HCT116 (cell line): ENCODE data around the gene EFCAB8. TPM values are rescaled to one million over a fixed set of nuclear protein-coding genes. Genes with fewer than 3 reads are reported as not detected.

Source experiments
- ATAC-seq: fragments of 200-7000 bp; cut with Tn5 transposase; 2 replicates; pipeline ENCODE4 v1.9.1; 2020; ENCODE audit warnings: mild to moderate bottlenecking, moderate library complexity
- BruUV-seq: library from RNA; stranded (reverse); fragments of 400-500 nt; replicated peaks from 2 replicates; lab custom pipeline; 2021; lab: Mats Ljungman, UMichigan
- CTCF ChIA-PET: fragments of 300-600 bp; sonication (Branson Sonifier 250); formaldehyde crosslinking; loops from one replicate; lab custom pipeline; 2021; ENCODE audit warnings: antibody characterized with exemption; lab: Charles Lee
- POLR2A ChIA-PET: fragments of 300-600, 350-600 bp; sonication (Branson Sonifier 250); formaldehyde crosslinking; loops from one replicate; lab custom pipeline; 2021; ENCODE audit warnings: antibody characterized with exemption; lab: Charles Lee
- RAD21 ChIA-PET, 2 experiments: fragments of 300-600 bp; sonication (Branson Sonifier 250); formaldehyde crosslinking; loops; one replicate each; lab custom pipeline; 2023; ENCODE audit warnings: low total read pairs in 2 of 2; ENCODE audit not compliant: uncharacterized antibody in 2 of 2, unreplicated experiment in 2 of 2, low non-redundant PET in 1 of 2; lab: Charles Lee
- DNase-seq: peaks from one replicate; pipeline ENCODE4 v3.0.0-alpha.2; 2010; ENCODE audit warnings: low read depth, low spot score
- H2AFZ ChIP-seq: fragments of 200-600 bp; shearing (Covaris generic), sonication (generic); 2 replicates; pipeline ENCODE4 v1.6.1; 2017; ENCODE audit warnings: low read depth, mixed run types, mixed read lengths, antibody characterized with exemption, low read length; ENCODE audit not compliant: poor library complexity, severe bottlenecking
- H3K27ac ChIP-seq: 2 replicates; pipeline ENCODE4 v1.5.1; 2012; ENCODE audit warnings: low read depth, low read length
- H3K27me3 ChIP-seq: fragments of 200-600 bp; sonication (generic); 2 replicates; pipeline ENCODE4 v1.6.1; 2016; ENCODE audit warnings: mixed run types, low read length, mixed read lengths; ENCODE audit not compliant: insufficient read depth
- H3K36me3 ChIP-seq, 2 experiments: fragments of 200-500 bp in 1 of 2; fragments of 200-600 bp in 1 of 2; sonication (Bioruptor generic) in 1 of 2; sonication (generic) in 1 of 2; 2 replicates each; pipeline versions ENCODE4 v1.5.1 to v1.6.1; 2014 to 2016; ENCODE audit warnings: low read length in 2 of 2, inconsistent platforms in 1 of 2, mixed read lengths in 1 of 2, mixed run types in 1 of 2; ENCODE audit not compliant: insufficient read depth in 2 of 2, control insufficient read depth in 1 of 2
- H3K4me1 ChIP-seq, 2 experiments: fragments of 200-600 bp in 1 of 2; sonication (generic) in 1 of 2; 2 replicates each; pipeline versions ENCODE4 v1.5.1 to v1.6.1; 2012 to 2017; ENCODE audit warnings: low read length in 2 of 2, inconsistent platforms in 1 of 2, mild to moderate bottlenecking in 1 of 2, mixed read lengths in 1 of 2, mixed run types in 1 of 2, moderate library complexity in 1 of 2; ENCODE audit not compliant: insufficient read depth in 2 of 2, control insufficient read depth in 1 of 2
- H3K4me2 ChIP-seq: fragments of 200-600 bp; sonication (generic); 2 replicates; pipeline ENCODE4 v1.6.1; 2017; ENCODE audit warnings: mixed run types, low read length, mixed read lengths
- H3K4me3 ChIP-seq, 2 experiments: fragments of 200-600 bp in 1 of 2; sonication (generic) in 1 of 2; replicated peaks in 1 of 2; 2 replicates each; pipeline ENCODE4 v1.5.1; 2011 to 2016; ENCODE audit warnings: low read length in 2 of 2, control low read depth in 1 of 2, low read depth in 1 of 2, mild to moderate bottlenecking in 1 of 2, mixed read lengths in 1 of 2, mixed run types in 1 of 2
- H3K79me2 ChIP-seq: fragments of 200-600 bp; sonication (generic); 2 replicates; pipeline ENCODE4 v1.6.1; 2017; ENCODE audit warnings: mild to moderate bottlenecking, mixed run types, low read length, moderate library complexity, mixed read lengths; ENCODE audit not compliant: insufficient read depth
- H3K9ac ChIP-seq: fragments of 200-600 bp; sonication (generic); 2 replicates; pipeline ENCODE4 v1.6.1; 2016; ENCODE audit warnings: low read length, mixed read lengths
- H3K9me2 ChIP-seq: fragments of 200-600 bp; sonication (generic), shearing (Covaris generic); 2 replicates; pipeline ENCODE4 v1.6.1; 2017; ENCODE audit warnings: mixed run types, mild to moderate bottlenecking, moderate library complexity; ENCODE audit not compliant: insufficient read depth
- H3K9me3 ChIP-seq, 2 experiments: fragments of 200-500 bp in 1 of 2; fragments of 200-600 bp in 1 of 2; sonication (Bioruptor generic) in 1 of 2; sonication (generic) in 1 of 2; 2 replicates each; pipeline ENCODE4 v1.6.1; 2014 to 2017; ENCODE audit warnings: low read length in 2 of 2, mixed read lengths in 2 of 2, inconsistent platforms in 1 of 2, low read depth in 1 of 2, mild to moderate bottlenecking in 1 of 2, mixed run types in 1 of 2, moderate library complexity in 1 of 2; ENCODE audit not compliant: control insufficient read depth in 1 of 2, insufficient read depth in 1 of 2
- H4K20me1 ChIP-seq: fragments of 200-600 bp; sonication (generic), shearing (Covaris generic); 2 replicates; pipeline ENCODE4 v1.6.1; 2017; ENCODE audit warnings: mixed run types, mild to moderate bottlenecking, moderate library complexity; ENCODE audit not compliant: insufficient read depth
- CTCF ChIP-seq, 3 experiments: fragments of 200-600 bp in 1 of 3; sonication (generic) in 1 of 3; IDR thresholded peaks in 2 of 3; conservative IDR thresholded peaks in 1 of 3; 2 replicates each; pipeline ENCODE4 v1.5.1; 2012 to 2017; ENCODE audit warnings: low read depth in 2 of 3, low read length in 2 of 3, antibody characterized with exemption in 1 of 3, borderline replicate concordance in 1 of 3, control low read depth in 1 of 3, mild to moderate bottlenecking in 1 of 3, mixed read lengths in 1 of 3, mixed run types in 1 of 3, moderate library complexity in 1 of 3; ENCODE audit not compliant: insufficient read depth in 1 of 3
- EGR1 ChIP-seq: IDR thresholded peaks from 2 replicates; pipeline ENCODE4 v1.6.1; 2012; ENCODE audit warnings: low read depth
- EZH2 ChIP-seq: fragments of 200-600 bp; sonication (generic); IDR thresholded peaks from 2 replicates; pipeline ENCODE4 v1.6.1; 2017; ENCODE audit warnings: antibody characterized with exemption, mixed run types
- POLR2A ChIP-seq: IDR thresholded peaks from 2 replicates; pipeline ENCODE4 v1.7.0; 2011; ENCODE audit warnings: borderline replicate concordance; ENCODE audit not compliant: insufficient read depth, insufficient read length; ENCODE audit errors: extremely low read depth
- RAD21 ChIP-seq: IDR thresholded peaks from 2 replicates; pipeline ENCODE4 v1.6.1; 2012; ENCODE audit warnings: low read depth, mild to moderate bottlenecking
- SP1 ChIP-seq: IDR thresholded peaks from 2 replicates; pipeline ENCODE4 v1.6.1; 2012; ENCODE audit warnings: low read depth
- TCF7L2 ChIP-seq: IDR thresholded peaks from 2 replicates; pipeline ENCODE4 v1.7.0; 2011; ENCODE audit warnings: borderline replicate concordance, inconsistent platforms; ENCODE audit not compliant: insufficient read depth, insufficient read length; ENCODE audit errors: extremely low read depth
- intact Hi-C: fragments of 100-400 bp; cut with micrococcal nuclease; formaldehyde crosslinking; loops from 2 replicates; pipeline ENCODE4 v1.10.0; 2022
- total RNA-seq: library from RNA; stranded (reverse); gene quantifications from one replicate; pipeline ENCODE4 v1.2.1, GENCODE V29; 2021; ENCODE audit not compliant: unreplicated experiment
- TF ChIP-seq, protein P1 (sequence below): IDR thresholded peaks from 2 replicates; pipeline ENCODE4 v1.6.1; 2011; ENCODE audit warnings: mild to moderate bottlenecking, low read length, moderate library complexity; ENCODE audit not compliant: insufficient replicate concordance; ENCODE audit errors: extremely low read depth
- TF ChIP-seq, protein P2 (sequence below): IDR thresholded peaks from 2 replicates; pipeline ENCODE4 v1.6.1; 2012; ENCODE audit warnings: low read depth
- TF ChIP-seq, protein P3 (sequence below): IDR thresholded peaks from 2 replicates; pipeline ENCODE4 v1.6.1; 2012
- TF ChIP-seq, protein P4 (sequence below): IDR thresholded peaks from 2 replicates; pipeline ENCODE4 v1.6.1; 2012

Gene EFCAB8
- total RNA-seq, 1 experiment from 2014 or later: 0.42 TPM

DNA sequence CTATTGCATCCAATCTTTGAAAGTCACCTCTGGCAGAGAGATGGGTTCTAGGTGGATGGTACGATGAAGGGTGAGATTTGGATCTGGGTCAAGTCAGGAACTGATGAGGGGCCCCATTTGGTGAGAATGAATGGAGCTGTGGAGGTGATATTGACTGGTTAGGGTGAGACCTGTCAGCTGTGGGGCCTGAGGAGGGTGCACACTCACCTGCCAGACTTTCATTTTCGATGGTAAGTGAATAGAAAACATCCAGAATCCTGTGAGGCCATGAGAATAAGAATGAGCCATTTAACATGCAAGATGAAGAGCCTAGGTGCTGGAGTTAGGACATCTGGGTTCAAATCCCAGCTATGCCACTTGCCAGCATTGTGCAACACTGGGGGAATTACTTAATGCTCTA is 138.7 kb downstream of the EFCAB8 start:
- no peaks in the 10 kb centered on the region for H3K27me3 ChIP-seq
- H3K36me3 ChIP-seq: no peaks in the 10 kb centered on the region
- ChIA-PET POLR2A (no interaction called here), RAD21 (no interaction called here), CTCF (no interaction called here)
- H3K4me2 ChIP-seq: no peak overlapping the region
- ATAC-seq (no peak), DNase-seq (no peak)
- no peak overlapping the region for H3K9ac ChIP-seq
- H3K79me2 ChIP-seq: no peaks in the 10 kb centered on the region
- no peaks in the 10 kb centered on the region for H4K20me1 ChIP-seq
- H2AFZ ChIP-seq: no peak overlapping the region
- TF ChIP-seq SP1: no peak
- TF ChIP-seq TCF7L2: no peak
- TF ChIP-seq, protein P1, sequence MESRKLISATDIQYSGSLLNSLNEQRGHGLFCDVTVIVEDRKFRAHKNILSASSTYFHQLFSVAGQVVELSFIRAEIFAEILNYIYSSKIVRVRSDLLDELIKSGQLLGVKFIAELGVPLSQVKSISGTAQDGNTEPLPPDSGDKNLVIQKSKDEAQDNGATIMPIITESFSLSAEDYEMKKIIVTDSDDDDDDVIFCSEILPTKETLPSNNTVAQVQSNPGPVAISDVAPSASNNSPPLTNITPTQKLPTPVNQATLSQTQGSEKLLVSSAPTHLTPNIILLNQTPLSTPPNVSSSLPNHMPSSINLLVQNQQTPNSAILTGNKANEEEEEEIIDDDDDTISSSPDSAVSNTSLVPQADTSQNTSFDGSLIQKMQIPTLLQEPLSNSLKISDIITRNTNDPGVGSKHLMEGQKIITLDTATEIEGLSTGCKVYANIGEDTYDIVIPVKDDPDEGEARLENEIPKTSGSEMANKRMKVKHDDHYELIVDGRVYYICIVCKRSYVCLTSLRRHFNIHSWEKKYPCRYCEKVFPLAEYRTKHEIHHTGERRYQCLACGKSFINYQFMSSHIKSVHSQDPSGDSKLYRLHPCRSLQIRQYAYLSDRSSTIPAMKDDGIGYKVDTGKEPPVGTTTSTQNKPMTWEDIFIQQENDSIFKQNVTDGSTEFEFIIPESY: no peak
- TF ChIP-seq EGR1: no peak
- no peak for TF ChIP-seq POLR2A
- TF ChIP-seq, protein P2, sequence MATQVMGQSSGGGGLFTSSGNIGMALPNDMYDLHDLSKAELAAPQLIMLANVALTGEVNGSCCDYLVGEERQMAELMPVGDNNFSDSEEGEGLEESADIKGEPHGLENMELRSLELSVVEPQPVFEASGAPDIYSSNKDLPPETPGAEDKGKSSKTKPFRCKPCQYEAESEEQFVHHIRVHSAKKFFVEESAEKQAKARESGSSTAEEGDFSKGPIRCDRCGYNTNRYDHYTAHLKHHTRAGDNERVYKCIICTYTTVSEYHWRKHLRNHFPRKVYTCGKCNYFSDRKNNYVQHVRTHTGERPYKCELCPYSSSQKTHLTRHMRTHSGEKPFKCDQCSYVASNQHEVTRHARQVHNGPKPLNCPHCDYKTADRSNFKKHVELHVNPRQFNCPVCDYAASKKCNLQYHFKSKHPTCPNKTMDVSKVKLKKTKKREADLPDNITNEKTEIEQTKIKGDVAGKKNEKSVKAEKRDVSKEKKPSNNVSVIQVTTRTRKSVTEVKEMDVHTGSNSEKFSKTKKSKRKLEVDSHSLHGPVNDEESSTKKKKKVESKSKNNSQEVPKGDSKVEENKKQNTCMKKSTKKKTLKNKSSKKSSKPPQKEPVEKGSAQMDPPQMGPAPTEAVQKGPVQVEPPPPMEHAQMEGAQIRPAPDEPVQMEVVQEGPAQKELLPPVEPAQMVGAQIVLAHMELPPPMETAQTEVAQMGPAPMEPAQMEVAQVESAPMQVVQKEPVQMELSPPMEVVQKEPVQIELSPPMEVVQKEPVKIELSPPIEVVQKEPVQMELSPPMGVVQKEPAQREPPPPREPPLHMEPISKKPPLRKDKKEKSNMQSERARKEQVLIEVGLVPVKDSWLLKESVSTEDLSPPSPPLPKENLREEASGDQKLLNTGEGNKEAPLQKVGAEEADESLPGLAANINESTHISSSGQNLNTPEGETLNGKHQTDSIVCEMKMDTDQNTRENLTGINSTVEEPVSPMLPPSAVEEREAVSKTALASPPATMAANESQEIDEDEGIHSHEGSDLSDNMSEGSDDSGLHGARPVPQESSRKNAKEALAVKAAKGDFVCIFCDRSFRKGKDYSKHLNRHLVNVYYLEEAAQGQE: no peak
- no peak for TF ChIP-seq RAD21
- no peak for TF ChIP-seq EZH2
- TF ChIP-seq, protein P3, sequence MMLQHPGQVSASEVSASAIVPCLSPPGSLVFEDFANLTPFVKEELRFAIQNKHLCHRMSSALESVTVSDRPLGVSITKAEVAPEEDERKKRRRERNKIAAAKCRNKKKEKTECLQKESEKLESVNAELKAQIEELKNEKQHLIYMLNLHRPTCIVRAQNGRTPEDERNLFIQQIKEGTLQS: no peak
- no peak for TF ChIP-seq CTCF (IDR thresholded peaks at IDR 0.05 in 2 of 3, conservative IDR thresholded peaks at IDR 0.05 in 1 of 3; ENCODE audit: borderline replicate concordance in 1 of 3, insufficient read depth in 1 of 3, low read depth in 2 of 3, low read length in 2 of 3)
- TF ChIP-seq, protein P4, sequence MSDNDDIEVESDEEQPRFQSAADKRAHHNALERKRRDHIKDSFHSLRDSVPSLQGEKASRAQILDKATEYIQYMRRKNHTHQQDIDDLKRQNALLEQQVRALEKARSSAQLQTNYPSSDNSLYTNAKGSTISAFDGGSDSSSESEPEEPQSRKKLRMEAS: no peak
- H3K4me3 ChIP-seq: no peak overlapping the region
- intact Hi-C loops: no loop called here
- peaks cover 0 to 3% of the 10 kb centered on the region in 2 experiments; a peak in 1 of 4 replicates for H3K4me1 ChIP-seq
- no TSS peak for BruUV-seq
- no peaks in the 10 kb centered on the region for H3K9me2 ChIP-seq
- H3K9me3 ChIP-seq: peaks cover 0 to 3% of the 10 kb centered on the region in 2 experiments; a peak in 1 of 4 replicates
- no peak overlapping the region for H3K27ac ChIP-seq
